GM21447 (cell line): ENCODE data around the gene CDH5.

Experiments used
- ATAC-seq: cut with Tn5 transposase; IDR thresholded peaks from one replicate; pipeline ENCODE4 v1.9.1; 2021; ENCODE audit not compliant: unreplicated experiment

The CDH5 gene

DNA sequence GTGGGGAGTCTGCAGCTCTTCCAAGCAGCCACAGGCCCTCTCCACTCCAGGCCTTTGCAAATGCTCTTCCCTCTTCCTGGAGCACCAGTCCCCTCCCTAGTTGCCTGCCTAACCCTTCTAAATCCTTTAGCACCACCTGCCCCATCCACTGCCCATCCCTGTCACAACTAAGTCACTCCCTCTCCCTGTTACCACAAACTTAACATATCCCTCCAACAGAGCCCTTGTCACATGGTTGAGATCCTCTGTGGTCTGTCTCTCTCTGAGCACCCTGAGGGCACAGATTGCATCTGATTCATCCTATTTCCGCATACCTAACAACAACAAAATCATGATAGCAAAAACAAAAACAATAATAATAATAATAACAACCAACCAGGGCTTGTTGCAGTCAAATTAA lies 49.6 kb downstream of the CDH5 start:
- ATAC-seq, result no peak

GRCh38 chr16:66416939-66417700 lies 50.6 kb downstream of the CDH5 start:
- ATAC-seq, result no peak

DNA sequence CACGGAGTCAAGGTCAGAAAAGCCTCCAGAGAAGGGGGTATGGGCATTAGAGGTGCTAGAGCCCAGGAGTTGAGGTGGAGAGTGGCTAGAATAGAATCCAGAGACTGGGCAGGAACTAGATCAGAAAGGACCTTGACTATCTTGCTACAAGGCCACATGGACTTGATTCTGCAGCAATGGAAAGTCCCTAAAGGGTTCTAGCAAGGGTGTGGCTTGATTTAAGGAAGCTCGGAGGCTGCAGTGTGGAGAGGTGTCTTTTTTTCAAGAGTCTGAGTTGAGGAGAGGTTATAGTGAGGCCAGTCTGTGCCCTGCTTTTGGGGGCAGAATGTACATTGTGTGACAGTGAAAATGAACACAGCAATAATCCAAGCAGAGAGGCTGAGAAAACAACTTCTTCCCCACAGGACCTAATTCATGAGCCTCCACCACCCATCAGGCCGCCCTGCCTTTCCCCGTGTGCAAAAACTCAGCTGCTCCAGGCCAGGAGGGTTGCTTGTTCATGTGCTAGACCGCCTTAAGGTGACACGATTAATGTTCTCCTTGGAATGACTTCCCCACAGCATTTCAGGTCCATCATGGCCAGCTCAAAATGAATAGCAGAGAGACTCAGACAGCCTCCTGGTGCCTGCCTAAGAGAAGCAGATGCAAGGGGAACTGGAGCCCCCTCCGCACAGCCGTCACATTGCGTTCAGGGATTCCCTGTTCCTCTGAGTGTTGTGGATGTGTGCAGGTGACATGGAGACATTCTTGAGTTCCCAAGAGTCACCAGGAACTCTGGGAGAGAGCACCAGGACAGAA lies 51.9 kb downstream of the CDH5 start:
- ATAC-seq, result no peak

- ATAC-seq, result no peak
These were observed 53.0 kb downstream of the CDH5 start for GRCh38 chr16:66419527-66419926.

DNA sequence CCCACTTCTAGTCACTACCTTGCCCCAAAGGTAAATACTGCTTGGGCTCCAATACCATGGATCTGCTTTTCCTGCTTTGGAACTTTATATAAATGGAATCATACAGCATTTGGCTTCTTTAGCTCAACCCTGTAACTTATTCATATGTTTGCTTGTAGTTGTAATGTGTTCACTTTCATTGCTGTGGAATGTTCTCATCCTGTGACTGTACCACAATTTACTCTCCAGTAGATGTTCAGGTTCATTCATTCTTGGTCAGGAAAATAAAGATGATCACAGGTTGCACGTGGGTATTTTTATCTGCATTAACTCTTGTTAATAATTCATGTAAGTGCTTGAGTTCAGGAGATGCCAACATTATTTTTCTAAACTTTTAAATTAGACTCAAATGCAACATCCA lies 53.9 kb downstream of the CDH5 start:
- ATAC-seq, result no peak

DNA sequence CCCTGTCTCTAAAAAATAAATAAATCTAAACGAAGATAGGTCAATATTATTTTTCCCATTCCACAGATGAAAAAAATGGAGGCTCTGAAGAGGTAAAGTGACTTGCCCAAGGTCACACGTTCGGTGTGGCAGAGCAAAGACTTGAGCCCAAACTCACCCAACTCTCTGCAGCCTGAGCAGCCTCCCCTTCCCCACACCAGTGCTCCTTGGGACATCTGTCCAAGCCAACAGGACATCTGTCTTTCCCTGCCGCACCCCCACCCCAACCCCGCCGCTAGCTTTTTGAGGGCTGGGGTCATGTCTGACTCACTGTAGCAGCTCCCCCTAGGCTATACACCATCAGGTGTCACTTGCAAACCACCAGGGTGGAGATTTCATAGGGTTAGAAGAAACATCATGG lies 55.4 kb downstream of the CDH5 start:
- ATAC-seq, result no peak

GRCh38 chr16:66422366-66422765 lies 55.9 kb downstream of the CDH5 start:
- no peak for ATAC-seq

GRCh38 chr16:66423177-66423576 lies 56.7 kb downstream of the CDH5 start:
- ATAC-seq, result no peak

DNA sequence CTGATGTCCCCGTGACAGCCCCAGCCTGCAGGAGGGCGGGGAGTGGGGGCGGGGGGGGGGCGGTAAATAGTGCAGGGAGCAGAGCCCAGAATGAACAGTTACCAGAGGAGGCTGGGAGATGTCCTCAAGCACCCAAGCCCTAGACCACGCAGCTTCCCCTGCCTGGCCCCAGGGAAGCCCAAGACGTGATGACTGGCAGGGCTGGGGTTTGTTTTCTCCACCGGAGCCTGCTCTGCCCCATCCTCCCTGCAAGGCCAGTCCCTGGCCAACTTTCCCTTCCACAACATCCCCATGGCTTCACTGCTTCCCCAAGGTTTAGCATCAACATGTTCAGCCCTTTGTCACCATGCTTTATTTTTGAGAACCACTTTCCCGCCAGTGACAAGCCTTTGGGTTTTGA lies 59.2 kb downstream of the CDH5 start:
- ATAC-seq, result no peak

GRCh38 chr16:66426112-66427035 lies 59.9 kb downstream of the CDH5 start:
- ATAC-seq, result no peak

DNA sequence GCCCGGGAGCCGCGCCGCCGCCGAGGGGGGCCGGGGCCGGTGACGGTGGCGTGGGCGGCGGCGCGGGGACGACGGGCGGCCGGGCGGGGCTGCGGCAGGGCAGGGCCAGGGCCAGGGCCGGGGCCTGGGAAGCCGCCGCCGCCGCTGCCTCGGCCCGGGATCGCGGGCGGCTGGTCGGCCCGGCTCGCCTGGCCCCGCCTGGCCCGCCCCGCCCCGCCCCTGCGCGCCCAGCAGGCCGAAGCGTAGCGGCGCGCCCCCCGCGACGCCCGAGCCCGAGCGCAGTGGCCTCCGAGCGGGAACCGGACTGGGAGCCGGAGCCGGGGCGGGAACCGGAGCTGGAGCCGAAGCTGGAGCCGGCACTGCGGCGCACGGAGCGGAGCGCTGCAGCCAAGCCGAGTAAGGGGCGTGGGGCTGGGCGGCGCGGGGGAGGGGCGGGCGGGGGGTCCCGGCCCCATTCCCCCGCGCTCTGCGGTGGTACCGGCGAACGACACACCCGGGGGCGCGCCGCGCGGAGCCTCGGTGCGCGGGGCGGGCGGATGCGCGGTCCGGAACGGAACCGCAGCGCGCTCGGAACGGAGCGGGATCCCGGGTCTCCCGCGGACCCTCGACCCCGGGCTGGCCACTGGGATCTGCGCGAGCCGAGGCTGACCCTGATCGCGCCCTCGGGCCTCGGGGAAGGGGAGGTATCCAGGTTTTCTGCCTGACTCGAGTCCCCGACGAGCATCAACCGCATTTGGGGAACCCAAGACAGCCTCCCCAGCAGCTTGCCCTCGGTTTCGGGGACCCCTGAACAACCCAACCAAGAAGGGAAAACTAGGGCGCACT lies 60.8 kb downstream of the CDH5 start, which contains the start of gene BEAN1:
Gene BEAN1, plus strand, starts transcription at position 260 of the 825 bp plus-strand sequence. CDS start 10,382 bp downstream, outside the sequence.
- no peak for ATAC-seq

DNA sequence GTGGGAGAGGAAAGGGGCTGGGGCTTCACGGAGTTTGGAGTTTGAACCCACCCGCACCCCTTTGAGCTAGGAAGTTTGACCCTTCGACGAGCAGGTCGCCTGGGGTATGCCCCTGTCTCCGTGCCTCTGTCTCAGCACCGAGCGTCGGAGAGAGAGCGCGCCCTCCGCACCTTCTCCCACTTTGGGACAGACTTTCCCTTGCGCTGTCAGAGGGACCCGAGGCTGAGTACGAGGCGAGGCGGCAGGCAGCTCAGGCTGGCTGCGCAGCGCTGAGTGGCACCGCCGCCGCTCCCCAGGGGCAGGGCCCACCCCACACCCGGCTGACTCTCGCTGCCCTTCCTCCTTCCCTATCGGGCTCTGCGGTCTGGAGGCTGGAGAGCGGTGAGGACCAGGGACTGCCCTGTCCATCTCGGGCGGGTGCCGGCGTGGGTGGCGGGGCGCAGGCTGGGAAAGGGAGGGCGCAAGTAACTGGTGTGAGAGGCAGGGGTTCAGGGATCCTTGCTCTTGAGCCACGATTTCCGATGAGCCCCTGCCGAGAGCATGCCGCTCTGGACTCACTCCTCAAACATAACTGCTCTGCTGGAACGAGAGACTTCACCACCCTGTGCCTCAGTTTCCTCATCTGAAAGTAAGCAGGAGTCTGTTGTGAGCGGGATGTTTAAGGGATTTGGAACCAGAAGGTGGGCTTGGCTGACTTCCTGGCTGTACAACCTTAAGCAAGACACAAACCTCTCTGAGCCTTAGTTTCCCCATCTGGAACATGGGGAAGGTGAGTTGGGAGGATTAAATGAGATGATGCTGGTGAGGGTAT lies 61.6 kb downstream of the CDH5 start:
- ATAC-seq, result no peak

DNA sequence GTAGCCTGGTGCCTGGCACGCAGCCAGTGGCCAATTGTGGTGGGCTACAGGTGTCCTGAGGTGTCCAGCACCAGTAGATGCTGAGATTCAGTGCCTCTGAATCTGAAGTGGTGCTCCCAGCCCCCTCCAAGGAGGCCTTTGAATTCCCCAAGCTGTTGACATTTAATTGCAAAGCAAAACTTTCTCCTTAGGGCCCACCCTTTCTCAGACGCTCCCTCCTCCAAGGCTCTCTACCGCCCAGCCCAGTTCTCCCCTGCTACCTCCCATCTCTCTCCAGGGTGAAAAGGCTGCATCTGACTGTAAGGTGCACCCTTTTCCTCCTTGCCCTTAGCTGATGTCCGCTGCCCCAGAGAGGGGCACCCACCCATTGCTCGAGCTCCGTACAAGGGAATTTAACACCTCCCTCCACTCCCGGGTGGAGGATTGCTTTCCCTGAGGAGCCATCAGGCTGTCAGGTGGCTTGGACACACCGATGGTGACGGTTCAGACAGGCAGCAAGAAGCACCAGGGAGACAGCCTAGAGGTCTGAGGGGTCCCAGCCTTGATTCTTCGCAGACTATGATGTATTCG lies 62.3 kb downstream of the CDH5 start:
- no peak for ATAC-seq

DNA sequence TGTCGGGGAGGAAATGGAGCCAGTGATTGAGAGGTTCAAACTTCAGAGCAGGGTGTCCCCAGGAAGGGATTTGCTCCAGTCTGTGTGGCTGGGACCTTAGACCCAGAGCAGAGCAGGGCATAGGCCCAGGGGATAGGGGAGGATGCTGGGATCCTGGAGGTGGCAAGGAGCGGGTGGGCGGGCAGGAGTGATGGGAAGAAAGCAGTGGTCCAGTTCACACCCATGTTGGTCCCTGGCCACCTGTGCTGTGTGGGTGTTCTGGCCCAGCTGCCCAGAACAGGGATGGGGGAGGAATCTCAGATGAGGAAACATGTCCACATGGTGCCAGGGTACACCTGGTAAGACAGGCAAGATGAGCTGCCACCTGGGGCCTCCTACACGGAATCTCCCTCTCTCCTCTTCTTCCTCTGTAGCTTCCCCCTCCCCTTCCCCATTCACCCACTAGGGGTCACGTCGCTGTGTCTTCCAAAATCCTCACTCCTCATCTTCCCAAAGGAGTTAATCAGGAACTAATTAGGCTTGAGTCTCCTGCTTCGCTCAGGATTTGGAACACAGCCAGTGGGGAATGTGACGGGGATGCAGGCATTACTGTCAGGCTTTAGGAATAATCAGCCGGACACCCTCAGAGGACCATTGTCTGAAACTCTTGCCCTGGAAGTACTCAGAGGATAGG lies 62.9 kb downstream of the CDH5 start:
- ATAC-seq, result no peak

- ATAC-seq, result no peak
These were observed 63.7 kb downstream of the CDH5 start for GRCh38 chr16:66430214-66430613.

- ATAC-seq, result no peak
These were observed 65.3 kb downstream of the CDH5 start for GRCh38 chr16:66431760-66432159.

DNA sequence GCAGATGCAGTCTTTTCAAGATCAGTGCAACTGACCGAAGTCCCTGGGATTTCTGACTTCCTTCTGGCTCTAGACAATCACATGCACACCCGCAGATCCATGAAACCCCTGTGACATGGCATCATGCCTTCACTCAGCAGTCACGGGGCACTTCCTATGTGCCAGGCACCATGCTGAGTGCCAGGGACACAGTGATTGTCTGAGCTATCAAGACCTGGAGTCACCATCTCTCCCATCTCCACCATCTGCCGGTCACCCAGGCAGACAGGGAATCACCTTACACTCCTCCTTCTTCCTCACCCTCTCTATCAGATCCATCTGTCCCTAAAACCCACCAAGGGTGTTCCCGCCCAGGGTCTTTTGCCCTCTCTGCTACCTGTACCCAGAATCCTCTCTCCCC lies 65.9 kb downstream of the CDH5 start:
- no peak for ATAC-seq

DNA sequence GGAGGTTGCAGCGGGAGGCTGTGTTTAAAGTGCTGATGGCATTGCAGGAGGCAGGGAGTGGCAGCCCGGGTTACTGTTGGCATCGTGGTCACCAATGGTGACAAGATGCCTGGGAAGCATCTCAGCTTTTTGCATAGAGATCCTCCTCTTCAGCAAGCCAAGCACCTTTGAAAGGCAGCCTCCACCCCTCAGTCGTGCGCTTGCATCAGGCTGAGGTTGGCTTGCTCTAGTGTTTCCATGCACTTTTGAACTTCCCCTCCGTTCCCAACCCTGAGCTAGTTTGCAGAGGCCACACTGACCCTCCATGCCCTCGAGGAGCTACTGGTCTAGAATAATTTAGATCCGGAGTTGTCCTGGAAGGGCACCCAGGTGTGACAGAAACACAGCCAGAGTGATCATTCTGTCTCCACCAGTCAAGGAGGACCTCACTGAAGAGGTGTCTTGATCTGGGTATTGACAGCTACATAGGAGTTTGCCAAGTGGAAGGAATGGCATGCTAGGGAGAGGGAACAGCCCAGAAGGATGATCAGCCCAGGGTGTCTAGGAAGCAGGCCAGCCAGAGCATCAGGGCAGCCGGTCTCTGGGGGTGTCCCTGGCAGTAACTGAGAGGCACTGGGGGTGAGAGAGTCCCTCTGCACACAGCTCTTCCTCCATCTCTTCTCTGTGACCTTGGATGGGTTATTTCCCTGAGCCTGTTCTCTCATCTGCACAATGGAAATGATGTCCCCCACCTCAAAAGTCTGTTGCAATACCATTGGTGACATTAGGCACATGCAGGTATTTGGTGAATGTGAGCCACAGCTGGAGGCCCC lies 68.3 kb downstream of the CDH5 start:
- ATAC-seq, result no peak
